Liver (tissue), 10 donors: Measurements from ENCODE around the gene HAUS7. TPM values are rescaled to one million over a fixed set of nuclear protein-coding genes. Genes with fewer than 3 reads are reported as not detected.

ENCODE experiments used
- DNase-seq: peaks from one replicate; pipeline ENCODE4 v3.0.0-alpha.2; 2017; ENCODE audit warnings: low spot score
- H3K27ac ChIP-seq, 2 donors: one replicate each; pipeline ENCODE4 v1.7.0; 2013; ENCODE audit warnings: inconsistent platforms in 2 of 2, low read length in 2 of 2, control low read depth in 1 of 2, low read depth in 1 of 2, mild to moderate bottlenecking in 1 of 2
- H3K27me3 ChIP-seq, 4 donors: one replicate each; pipeline versions ENCODE4 v1.6.1 to v1.7.0; 2013; ENCODE audit warnings: low read length in 3 of 4, inconsistent platforms in 1 of 4, mild to moderate bottlenecking in 1 of 4, moderate library complexity in 1 of 4; ENCODE audit not compliant: control insufficient read depth in 4 of 4, insufficient read depth in 4 of 4
- H3K36me3 ChIP-seq, 4 donors: one replicate each; pipeline versions ENCODE4 v1.6.1 to v1.7.0; 2013; ENCODE audit warnings: low read length in 3 of 4, mild to moderate bottlenecking in 3 of 4, low read depth in 1 of 4, moderate library complexity in 1 of 4; ENCODE audit not compliant: control insufficient read depth in 4 of 4, insufficient read depth in 3 of 4
- H3K4me1 ChIP-seq, 4 donors: one replicate each; pipeline versions ENCODE4 v1.6.1 to v1.7.0; 2013; ENCODE audit warnings: low read length in 3 of 4, mild to moderate bottlenecking in 3 of 4, moderate library complexity in 1 of 4; ENCODE audit not compliant: control insufficient read depth in 4 of 4, insufficient read depth in 4 of 4
- H3K4me3 ChIP-seq, 3 donors: one replicate each; pipeline versions ENCODE4 v1.6.1 to v1.7.0; 2013; ENCODE audit warnings: low read length in 3 of 3, control low read depth in 1 of 3, low read depth in 1 of 3, mild to moderate bottlenecking in 1 of 3
- H3K9ac ChIP-seq, 2 donors: one replicate each; pipeline ENCODE4 v1.7.0; 2013; ENCODE audit warnings: low read length in 2 of 2, mild to moderate bottlenecking in 2 of 2, moderate library complexity in 2 of 2, control low read depth in 1 of 2, low read depth in 1 of 2
- H3K9me3 ChIP-seq, 4 donors: one replicate each; pipeline versions ENCODE4 v1.6.1 to v1.7.0; 2013; ENCODE audit warnings: low read length in 3 of 4; ENCODE audit not compliant: control insufficient read depth in 4 of 4
- CTCF ChIP-seq: fragments of 150-350 bp; IDR thresholded peaks from 2 replicates; pipeline ENCODE4 v1.5.1; 2017; ENCODE audit warnings: improper control_type of control experiment, low read depth, low read length; ENCODE audit not compliant: missing input control
- FOXA1 ChIP-seq: IDR thresholded peaks from 2 replicates; pipeline ENCODE4 v1.6.1; 2016; ENCODE audit warnings: antibody characterized with exemption
- GABPA ChIP-seq, 2 donors: IDR thresholded peaks in 1 of 2; conservative IDR thresholded peaks in 1 of 2; 2 replicates each; pipeline ENCODE4 v1.6.1; 2016; ENCODE audit warnings: antibody characterized with exemption in 2 of 2, mild to moderate bottlenecking in 1 of 2, moderate library complexity in 1 of 2
- HNF4A ChIP-seq, 2 donors: conservative IDR thresholded peaks; 2 replicates each; pipeline ENCODE4 v1.6.1; 2016; ENCODE audit warnings: antibody characterized with exemption in 2 of 2, mild to moderate bottlenecking in 2 of 2
- HNF4G ChIP-seq: IDR thresholded peaks from 2 replicates; pipeline ENCODE4 v1.6.1; 2016; ENCODE audit warnings: antibody characterized with exemption
- JUND ChIP-seq, 2 donors: IDR thresholded peaks; 2 replicates each; pipeline ENCODE4 v1.6.1; 2016; ENCODE audit warnings: antibody characterized with exemption in 2 of 2
- MAX ChIP-seq: IDR thresholded peaks from 2 replicates; pipeline ENCODE4 v1.6.1; 2016; ENCODE audit warnings: antibody characterized with exemption
- NR2F2 ChIP-seq: IDR thresholded peaks from 2 replicates; pipeline ENCODE4 v1.6.1; 2016; ENCODE audit warnings: antibody characterized with exemption
- RAD21 ChIP-seq, 2 donors: IDR thresholded peaks; 2 replicates each; pipeline ENCODE4 v1.6.1; 2016; ENCODE audit warnings: antibody characterized with exemption in 2 of 2, mild to moderate bottlenecking in 2 of 2
- REST ChIP-seq: IDR thresholded peaks from 2 replicates; pipeline ENCODE4 v1.6.1; 2016; ENCODE audit warnings: antibody characterized with exemption, mild to moderate bottlenecking
- RXRA ChIP-seq, 2 donors: IDR thresholded peaks; 2 replicates each; pipeline ENCODE4 v1.6.1; 2017 to 2018; ENCODE audit warnings: antibody characterized with exemption in 2 of 2, mild to moderate bottlenecking in 1 of 2
- TAF1 ChIP-seq: conservative IDR thresholded peaks from 2 replicates; pipeline ENCODE4 v1.6.1; 2016; ENCODE audit warnings: antibody characterized with exemption, mild to moderate bottlenecking
- YY1 ChIP-seq: IDR thresholded peaks from 2 replicates; pipeline ENCODE4 v1.6.1; 2016; ENCODE audit warnings: antibody characterized with exemption, mild to moderate bottlenecking
- ZBTB33 ChIP-seq: IDR thresholded peaks from 2 replicates; pipeline ENCODE4 v1.6.1; 2016; ENCODE audit warnings: antibody characterized with exemption
- WGBS: extraction: QIAGEN DNeasy Blood & Tissue Kit; methylation state at CpG from one replicate; pipeline ENCODE4 v1.1.7; 2013; 5-methylcytosine and 5-hydroxymethylcytosine counted together
- polyA plus RNA-seq, 2 donors: library from polyadenylated mRNA; stranded (reverse) in 1 of 2; unstranded in 1 of 2; fragments of 200-250 nt in 1 of 2; fragments of >200 nt in 1 of 2; fragmentation: Nextera tagmentation in 1 of 2; extraction: Ambion mirVana in 1 of 2; gene quantifications; one replicate each; pipeline versions ENCODE4 v1.2.1 to v1.2.3, GENCODE V29; 2013 to 2015
- small RNA-seq: library from RNA; depleted of rRNA; stranded (forward); fragments of <200 nt; gene quantifications from one replicate; pipeline ENCODE3, GENCODE V24; 2014
- total RNA-seq, 2 donors: library from RNA; depleted of rRNA; stranded (reverse); fragments of >200 nt; gene quantifications; one replicate each; pipeline ENCODE4 v1.2.3, GENCODE V29; 2014
- donor health status: healthy.
- donor health status: healthy.
- donor health status: healthy.
- donor health status: healthy.
- donor health status: healthy.

Gene HAUS7
- total and polyA plus RNA-seq, 4 donors: 7.0 to 8.9 (median 7.8) TPM

- 78% methylated on average over 17 of the region's 17 CpGs for WGBS
- H3K4me3 ChIP-seq: no peak overlapping the region
- H3K27ac ChIP-seq: no peak overlapping the region
- TF ChIP-seq HNF4G: no peak
- TF ChIP-seq ZBTB33: no peak
- no peak for TF ChIP-seq RAD21 (IDR thresholded peaks at IDR 0.05)
- TF ChIP-seq MAX: no peak
- TF ChIP-seq CTCF: no peak
- TF ChIP-seq REST: no peak
- TF ChIP-seq TAF1: no peak
- TF ChIP-seq HNF4A (conservative IDR thresholded peaks at IDR 0.05): no peak
- no peak for TF ChIP-seq FOXA1
- no peak for TF ChIP-seq RXRA (IDR thresholded peaks at IDR 0.05)
- TF ChIP-seq JUND (IDR thresholded peaks at IDR 0.05): no peak
- no peak for TF ChIP-seq GABPA (IDR thresholded peaks at IDR 0.05 in 1 of 2, conservative IDR thresholded peaks at IDR 0.05 in 1 of 2)
- TF ChIP-seq NR2F2: no peak
- no peak for TF ChIP-seq YY1
- peaks cover 0 to 2% (median 0%) of the 10 kb centered on the region in 4 donors for H3K9me3 ChIP-seq
- no peaks in the 10 kb centered on the region for H3K4me1 ChIP-seq
- no peak overlapping the region for H3K9ac ChIP-seq
- H3K27me3 ChIP-seq: no peaks in the 10 kb centered on the region
- DNase-seq: no peak
- H3K36me3 ChIP-seq: no peaks in the 10 kb centered on the region
Measured at GRCh38 chrX:153398275-153398960, 72.0 kb downstream of the HAUS7 start.

Small RNAs within 50 kb of the gene (small RNA-seq; reads per million reads assigned to genes)
- not detected for gene RN7SL667P

Other genes starting within 250 kb of the HAUS7 start
- not detected for gene PNMA6F, start 148.8 kb downstream of the HAUS7 start, total RNA-seq
- gene PNMA6F, start 148.8 kb downstream of the HAUS7 start, polyA plus RNA-seq: not detected
- 10 to 100 TPM in 1 of 2 donors, 1 to 10 TPM in 1; 9.9 to 13.9 TPM for gene ZNF275, start 136.4 kb downstream of the HAUS7 start, total RNA-seq
- 1 to 10 TPM; 6.2 to 7.3 TPM for gene ZNF275, start 136.4 kb downstream of the HAUS7 start, polyA plus RNA-seq
- gene PNMA6E, start 69.2 kb downstream of the HAUS7 start, total RNA-seq: not detected
- gene PNMA6E, start 69.2 kb downstream of the HAUS7 start, polyA plus RNA-seq: not detected
- 1 to 10 TPM in 1 of 2 donors, under 1 TPM in 1; 0.56 to 1.3 TPM for gene ZFP92, start 59.1 kb downstream of the HAUS7 start, total RNA-seq
- under 1 TPM; 0.24 to 0.31 TPM for gene ZFP92, start 59.1 kb downstream of the HAUS7 start, polyA plus RNA-seq
- 1 to 10 TPM; 1.2 to 1.3 TPM for gene TREX2, start 24.5 kb downstream of the HAUS7 start, total RNA-seq
- gene TREX2, start 24.5 kb downstream of the HAUS7 start, polyA plus RNA-seq: under 1 TPM in 1 of 2 donors, not detected in 1; 0.13 TPM
- 10 to 100 TPM; 11.7 to 30.7 TPM for gene BGN, start 24.4 kb upstream of the HAUS7 start, total RNA-seq
- gene BGN, start 24.4 kb upstream of the HAUS7 start, polyA plus RNA-seq: 100 to 1,000 TPM in 1 of 2 donors, 10 to 100 TPM in 1; 58.8 to 131 TPM
- not detected for gene ATP2B3, start 47.1 kb upstream of the HAUS7 start, total RNA-seq
- gene ATP2B3, start 47.1 kb upstream of the HAUS7 start, polyA plus RNA-seq: not detected
- 1 to 10 TPM; 8.9 to 9.7 TPM for gene CCNQ, start 128.6 kb upstream of the HAUS7 start, total RNA-seq
- 10 to 100 TPM in 1 of 2 donors, 1 to 10 TPM in 1; 9.9 to 14.7 TPM for gene CCNQ, start 128.6 kb upstream of the HAUS7 start, polyA plus RNA-seq
- 100 to 1,000 TPM in 1 of 2 donors, 1 to 10 TPM in 1; 1.9 to 164 TPM for gene DUSP9, start 176.6 kb upstream of the HAUS7 start, total RNA-seq
- gene DUSP9, start 176.6 kb upstream of the HAUS7 start, polyA plus RNA-seq: under 1 TPM; 0.42 to 0.90 TPM
- under 1 TPM in 1 of 2 donors, not detected in 1; 0.17 TPM for gene PNCK, start 203.2 kb upstream of the HAUS7 start, total RNA-seq
- under 1 TPM in 1 of 2 donors, not detected in 1; 0.02 TPM for gene PNCK, start 203.2 kb upstream of the HAUS7 start, polyA plus RNA-seq
- gene SLC6A8, start 217.3 kb upstream of the HAUS7 start, total RNA-seq: 10 to 100 TPM in 1 of 2 donors, under 1 TPM in 1; 0.84 to 44.4 TPM
- 1 to 10 TPM in 1 of 2 donors, under 1 TPM in 1; 0.25 to 1.9 TPM for gene SLC6A8, start 217.3 kb upstream of the HAUS7 start, polyA plus RNA-seq